NCI-H2196 treated with DMSO at 0.1 percent for 48 hours (cell line): ENCODE results near the gene CD79A.

Experiments used
- DNase-seq: peaks from one replicate; lab custom pipeline; 2025; ENCODE audit not compliant: unreplicated experiment; lab: John Stamatoyannopoulos, UW

Gene CD79A

GRCh38 chr19:41876847-41877832, at the start of gene CD79A:
CD79A (plus strand) TSS chr19:41877279; CDS start chr19:41877305, 26 bp downstream.
- no peak for DNase-seq

GRCh38 chr19:41837981-41838708, 38.9 kb upstream of the CD79A start:
- no peak for DNase-seq

DNA sequence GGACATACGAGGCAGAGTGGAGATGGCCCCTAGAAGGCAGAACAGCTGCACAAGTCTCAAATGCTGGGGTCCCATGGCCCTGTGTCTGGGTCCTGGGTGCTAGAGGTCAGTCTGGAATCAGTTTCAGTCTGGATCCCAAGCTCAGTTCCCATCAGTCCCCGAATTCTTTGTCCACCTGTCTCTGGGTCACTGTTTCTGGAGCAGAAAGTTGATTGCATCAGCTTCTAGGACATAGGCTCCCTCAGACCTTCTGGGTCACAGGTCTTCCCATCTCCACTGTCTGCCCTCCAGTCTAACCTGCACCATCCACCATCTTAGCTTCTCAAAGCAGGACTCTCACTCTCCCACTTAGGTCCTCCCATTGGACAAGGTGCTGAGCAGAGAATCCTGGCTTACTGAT, 37.9 kb upstream of the CD79A start:
- no peak for DNase-seq

DNA sequence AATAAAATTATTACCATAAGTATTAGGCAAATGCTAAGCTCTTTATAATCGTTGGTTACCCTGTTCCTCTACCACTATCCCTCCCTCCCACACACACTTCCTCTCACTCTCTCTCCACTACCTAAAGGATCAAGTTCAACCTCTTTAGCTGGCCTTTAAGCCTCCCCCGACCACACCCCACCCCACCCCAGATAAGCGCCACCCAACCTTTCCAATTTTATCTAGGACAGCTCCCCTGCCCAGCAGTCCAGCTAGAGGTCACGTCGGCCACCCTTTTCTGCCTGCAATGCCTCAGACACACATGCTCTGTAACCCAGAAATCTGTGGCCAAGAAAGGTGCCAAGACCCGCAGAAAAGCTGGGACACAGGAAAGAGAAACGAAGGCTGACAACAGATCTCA, 33.7 kb upstream of the CD79A start:
- no peak for DNase-seq

DNA sequence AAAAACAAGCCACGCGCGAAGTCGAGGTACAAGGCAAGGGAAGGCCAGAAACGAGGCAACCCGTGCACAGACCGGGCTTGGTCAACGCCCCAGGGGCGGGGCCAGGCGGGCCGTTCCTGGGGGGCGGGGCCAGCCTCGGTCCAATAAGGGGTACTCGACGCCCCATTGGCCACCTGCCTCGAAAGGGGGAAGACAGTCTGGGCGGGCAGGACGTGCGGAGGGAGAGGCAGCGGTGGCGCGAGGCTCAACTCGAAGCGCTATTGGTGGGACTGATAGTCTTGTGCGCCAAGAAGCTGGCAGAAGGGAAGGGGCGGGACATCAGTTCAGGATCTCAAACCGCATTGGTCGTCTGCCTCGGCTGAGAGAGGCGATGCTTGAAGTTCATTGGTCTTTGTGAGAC, 32.5 kb upstream of the CD79A start, which contains the start of gene LYPD4:
Gene LYPD4 (minus strand): TSS at position 83 of the 400 bp plus-strand sequence. CDS start 5,398 bp downstream, outside the sequence.
- no peak for DNase-seq

DNA sequence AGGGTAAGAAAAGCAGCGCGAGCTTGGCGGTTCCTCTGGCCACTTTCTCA, 32.3 kb upstream of the CD79A start, which contains the start of gene DMRTC2:
Gene DMRTC2 (plus strand): TSS at position 42 of the 50 bp plus-strand sequence. CDS start 2,387 bp downstream, outside the sequence.
- no peak for DNase-seq

- DNase-seq = no peak
Observed at GRCh38 chr19:41845051-41845590, 32.0 kb upstream of the CD79A start.

- DNase-seq = no peak
Observed at GRCh38 chr19:41847351-41848105, 29.6 kb upstream of the CD79A start.

GRCh38 chr19:41848666-41849065, 28.4 kb upstream of the CD79A start:
- no peak for DNase-seq

DNA sequence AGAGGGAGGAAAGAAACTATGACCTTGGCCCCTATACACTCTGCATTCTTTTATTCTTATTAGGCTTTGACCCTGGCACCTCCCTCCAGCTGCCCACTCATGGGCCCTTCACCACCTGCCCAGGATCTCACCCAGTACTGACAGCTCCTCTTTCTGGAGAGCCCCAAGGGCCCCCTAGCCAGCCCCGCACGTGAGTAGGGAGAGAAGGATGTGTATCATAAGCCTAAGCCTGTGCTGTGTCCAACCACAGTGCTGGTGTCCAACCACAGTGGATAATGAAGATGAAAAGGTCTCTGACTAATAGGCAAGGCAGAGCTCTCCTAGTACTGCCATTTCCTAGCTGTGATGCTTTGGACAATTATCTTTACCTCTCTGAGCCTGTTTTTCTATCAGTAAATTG, 28.0 kb upstream of the CD79A start:
- no peak for DNase-seq

DNA sequence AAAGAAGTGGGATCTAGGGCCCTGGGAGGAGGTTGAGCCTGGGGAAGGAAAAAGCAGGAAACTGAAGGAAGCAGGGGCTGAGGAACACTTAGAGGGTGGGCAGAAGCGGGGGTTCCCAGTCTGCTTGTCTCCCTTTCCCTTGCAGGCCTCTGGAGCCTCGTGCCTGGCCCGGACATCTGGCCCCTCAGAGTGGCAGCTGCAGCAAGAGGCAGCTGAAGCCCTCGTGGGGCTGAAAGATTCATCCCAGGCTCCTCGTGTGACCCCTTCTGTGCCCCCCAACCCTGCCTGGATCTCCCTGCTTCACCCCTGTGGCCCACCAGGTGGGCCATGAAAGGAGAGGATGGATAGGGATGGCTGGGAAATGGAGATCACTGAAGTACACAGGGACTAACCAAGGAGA, 26.7 kb upstream of the CD79A start:
- no peak for DNase-seq

GRCh38 chr19:41851456-41851855, 25.6 kb upstream of the CD79A start:
- DNase-seq = no peak

DNA sequence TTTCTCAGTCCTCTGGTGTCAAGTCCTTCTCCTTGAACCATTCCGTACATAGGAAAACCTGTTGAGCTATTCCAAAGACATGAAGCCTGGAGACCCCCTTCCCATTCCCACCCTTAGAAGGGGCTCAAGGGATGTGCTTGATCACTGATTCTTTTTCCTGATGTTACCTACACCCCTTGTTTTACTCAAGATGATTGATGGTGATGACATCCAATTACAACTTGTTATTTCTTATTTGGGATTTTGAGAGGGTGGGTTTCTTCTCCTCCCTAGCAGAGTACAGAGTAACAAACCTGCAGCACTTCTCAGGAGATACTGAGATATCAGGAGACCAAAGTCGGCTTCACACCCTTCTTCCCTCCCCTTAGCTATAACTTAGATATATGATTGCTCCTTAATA, 23.7 kb upstream of the CD79A start:
- no peak for DNase-seq

- DNase-seq = no peak
Observed at GRCh38 chr19:41853768-41854167, 23.3 kb upstream of the CD79A start.

DNA sequence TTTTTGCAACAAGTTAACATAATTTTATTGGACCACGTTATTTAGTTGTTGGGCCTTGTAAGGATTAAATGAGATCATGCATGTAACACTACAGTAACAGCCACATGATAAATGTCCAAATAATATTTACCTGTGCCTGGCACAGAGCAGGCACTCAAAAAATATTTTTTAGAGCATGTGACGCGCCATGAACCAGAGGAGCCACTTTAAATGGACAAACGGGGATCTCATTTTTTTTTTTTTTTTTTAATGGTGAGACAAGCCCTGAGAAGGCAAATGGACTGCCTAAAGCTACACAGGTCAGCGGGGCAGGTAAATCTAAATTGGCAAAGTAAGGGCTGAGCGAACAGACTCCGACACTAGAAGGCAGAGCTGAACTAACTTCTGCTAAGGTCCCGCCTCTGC, 17.9 kb upstream of the CD79A start:
- DNase-seq = no peak

GRCh38 chr19:41859618-41860418, 17.3 kb upstream of the CD79A start, which contains the start of gene RPS19:
RPS19 (plus strand) TSS chr19:41860255; CDS start chr19:41860775, 520 bp downstream.
- peak; percentile 97 for DNase-seq

DNA sequence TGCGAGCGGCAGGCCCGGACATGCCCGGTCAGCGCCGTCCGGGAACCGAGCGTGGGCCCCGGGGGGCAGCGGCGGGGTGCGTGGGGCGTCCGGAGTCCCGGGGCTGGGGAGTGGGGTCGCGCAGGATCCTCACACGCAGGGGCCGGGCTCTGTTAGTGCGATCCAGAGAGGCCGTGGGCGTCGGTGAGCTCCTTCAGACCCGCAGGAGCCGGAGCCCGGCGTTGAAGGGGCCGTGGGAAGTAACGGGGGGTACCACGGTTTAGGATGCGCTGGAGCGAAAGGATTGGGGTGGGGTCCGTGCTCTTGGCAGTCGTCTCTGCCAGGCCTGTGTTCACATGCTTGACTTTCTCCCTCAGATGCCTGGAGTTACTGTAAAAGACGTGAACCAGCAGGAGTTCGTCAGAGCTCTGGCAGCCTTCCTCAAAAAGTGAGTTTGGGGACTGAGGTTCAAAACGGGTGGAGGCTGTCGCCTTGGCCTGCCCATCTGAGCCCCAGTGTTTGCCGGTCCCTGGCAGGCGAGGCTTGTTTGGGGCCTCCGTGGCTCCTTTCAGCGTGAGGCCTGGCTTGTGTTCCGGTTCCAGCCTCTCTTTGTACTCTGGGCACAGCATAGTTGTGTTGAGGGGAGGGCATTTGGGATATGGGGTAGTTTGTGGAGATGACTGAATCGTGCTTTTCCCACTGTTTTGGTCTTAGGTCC, 16.5 kb upstream of the CD79A start:
- no peak for DNase-seq

GRCh38 chr19:41861116-41861768, 15.8 kb upstream of the CD79A start:
- DNase-seq = no peak

DNA sequence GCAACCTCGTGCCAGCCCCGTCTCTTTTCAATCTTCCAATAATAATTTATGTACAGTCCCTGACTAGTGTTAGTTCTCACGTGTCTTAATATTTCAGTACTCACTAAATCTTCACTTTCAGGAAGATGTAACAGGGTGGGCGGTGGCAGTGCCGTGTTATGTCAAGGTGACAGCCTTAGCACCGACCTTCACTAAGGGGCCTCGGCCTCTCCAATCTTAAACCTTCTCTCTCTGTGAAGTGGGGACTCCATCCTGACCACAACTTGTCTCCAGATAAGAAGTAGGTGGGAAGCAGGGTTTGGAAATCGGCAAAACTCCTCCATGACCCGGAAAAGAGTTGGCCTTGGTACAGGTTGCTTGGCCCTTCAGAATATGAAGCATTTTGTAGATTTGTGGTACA, 15.2 kb upstream of the CD79A start:
- DNase-seq = no peak
